ENCODE results near the gene WDFY3. TPM values are rescaled to one million over a fixed set of nuclear protein-coding genes. Genes with fewer than 3 reads are reported as not detected.

WDFY3 gene
- total RNA-seq, 1 experiment from 2014 or later = 39.9 TPM

GRCh38 chr4:84826681-84827080, 139.8 kb downstream of the WDFY3 start:
- Histone ChIP-seq H3K27ac (ENCODE audit: low read depth, low read length) (no peak overlapping the region), H3K27me3 (ENCODE audit: insufficient read depth, low read length) (no peaks in the 10 kb centered on the region), H3K9me3 (ENCODE audit: control insufficient read depth in 1 of 2, insufficient read depth in 1 of 2, low read depth in 1 of 2, low read length in 2 of 2) (no peaks in the 10 kb centered on the region), H3K4me2 (ENCODE audit: low read length) (no peak overlapping the region), H3K79me2 (ENCODE audit: insufficient read depth, low read length) (no peaks in the 10 kb centered on the region), H3K4me1 (ENCODE audit: control insufficient read depth in 1 of 2, insufficient read depth in 2 of 2, low read length in 2 of 2) (no peaks in the 10 kb centered on the region), H3K4me3 (replicated peaks in 1 of 2; ENCODE audit: low read depth in 1 of 2, low read length in 2 of 2) (no peak overlapping the region), H2AFZ (ENCODE audit: low read depth, low read length, poor library complexity, severe bottlenecking) (no peak overlapping the region), H3K9ac (ENCODE audit: low read length) (no peak overlapping the region), H3K36me3 (ENCODE audit: control insufficient read depth in 1 of 2, insufficient read depth in 2 of 2, low read length in 2 of 2) (no peaks in the 10 kb centered on the region), H4K20me1 (ENCODE audit: insufficient read depth) (no peaks in the 10 kb centered on the region; the same call in 1 of the 2 replicates), H3K9me2 (ENCODE audit: insufficient read depth) (no peaks in the 10 kb centered on the region)
- ChIA-PET RAD21 (ENCODE audit: low non-redundant PET in 1 of 2, low total read pairs in 2 of 2, uncharacterized antibody in 2 of 2, unreplicated experiment in 2 of 2) (no interaction called here), POLR2A (no interaction called here), CTCF (no interaction called here)
- DNase-seq (ENCODE audit: low read depth, low spot score) (no peak), ATAC-seq (no peak)
- TF ChIP-seq EZH2phosphoT487 (IDR thresholded peaks at IDR 0.05; ENCODE audit: borderline replicate concordance) (no peak), ZFX (IDR thresholded peaks at IDR 0.05) (no peak), RAD21 (IDR thresholded peaks at IDR 0.05; ENCODE audit: low read depth) (no peak), POLR2AphosphoS5 (IDR thresholded peaks at IDR 0.05; ENCODE audit: low read depth, low read length) (no peak), JUND (IDR thresholded peaks at IDR 0.05) (no peak), SP1 (IDR thresholded peaks at IDR 0.05; ENCODE audit: low read depth) (no peak), CTCF (IDR thresholded peaks at IDR 0.05 in 2 of 3, conservative IDR thresholded peaks at IDR 0.05 in 1 of 3; ENCODE audit: borderline replicate concordance in 1 of 3, insufficient read depth in 1 of 3, low read depth in 2 of 3, low read length in 2 of 3) (no peak), TCF7L2 (IDR thresholded peaks at IDR 0.05; ENCODE audit: borderline replicate concordance, extremely low read depth, insufficient read depth, insufficient read length) (no peak), EGR1 (IDR thresholded peaks at IDR 0.05; ENCODE audit: low read depth) (no peak), YY1 (IDR thresholded peaks at IDR 0.05; ENCODE audit: extremely low read depth, insufficient replicate concordance, low read depth, low read length) (no peak), MAX (IDR thresholded peaks at IDR 0.05) (no peak), ELF1 (IDR thresholded peaks at IDR 0.05; ENCODE audit: borderline replicate concordance, low read depth) (no peak), ZNF274 (IDR thresholded peaks at IDR 0.05; ENCODE audit: low read depth, low read length) (no peak), CEBPB (IDR thresholded peaks at IDR 0.05; ENCODE audit: low read depth) (no peak), SIN3A (IDR thresholded peaks at IDR 0.05; ENCODE audit: low read depth) (no peak), ZBTB33 (IDR thresholded peaks at IDR 0.05; ENCODE audit: extremely low read depth, insufficient replicate concordance, low read length) (no peak), FOSL1 (IDR thresholded peaks at IDR 0.05; ENCODE audit: low read depth) (no peak), ATF3 (IDR thresholded peaks at IDR 0.05) (no peak), EZH2 (IDR thresholded peaks at IDR 0.05) (no peak)
- BruUV-seq (replicated peaks) = no TSS peak
- intact Hi-C loops (cut with micrococcal nuclease) = no loop called here

All from HCT116 (cell line).